HAP-1 (cell line): ENCODE data around the gene CFAP69.
A peak's percentile ranks its signal among the peaks of the same experiment; 100 is the strongest.

Experiments
- DNase-seq, 2 experiments: peaks; one replicate each; pipeline ENCODE4 v3.0.0-alpha.2; 2016 to 2020; ENCODE audit warnings: low spot score in 2 of 2
- H3K27me3 ChIP-seq: fragments of 250-450 bp; sonication (Bioruptor Pico); 2 replicates; pipeline ENCODE4 v1.5.1; 2020; ENCODE audit warnings: low read depth, mild to moderate bottlenecking, moderate library complexity
- H3K36me3 ChIP-seq: fragments of 250-450 bp; sonication (Bioruptor Pico); replicated peaks from 2 replicates; pipeline ENCODE4 v1.5.1; 2020; ENCODE audit warnings: mild to moderate bottlenecking
- H3K4me1 ChIP-seq: fragments of 250-450 bp; sonication (Bioruptor Pico); 2 replicates; pipeline ENCODE4 v1.5.1; 2020; ENCODE audit warnings: mild to moderate bottlenecking
- H3K4me3 ChIP-seq: fragments of 250-450 bp; sonication (Bioruptor Pico); 2 replicates; pipeline ENCODE4 v1.5.1; 2020; ENCODE audit warnings: mild to moderate bottlenecking, moderate library complexity
- H3K9me3 ChIP-seq: fragments of 250-450 bp; sonication (Bioruptor Pico); 2 replicates; pipeline ENCODE4 v1.5.1; 2020; ENCODE audit warnings: mild to moderate bottlenecking, moderate library complexity
- in situ Hi-C: fragments of 300-500 bp; cut with MboI; formaldehyde crosslinking; loops from 3 replicates; pipeline ENCODE4 v1.14.3; 2020; ENCODE audit warnings: low sequenced_read_pairs, inconsistent platforms, mixed read lengths

CFAP69 gene

GRCh38 chr7:90267263-90267858 lies 22.4 kb downstream of the CFAP69 start:
- H3K4me3 ChIP-seq: no peak overlapping the region
- H3K4me1 ChIP-seq: no peaks in the 10 kb centered on the region
- in situ Hi-C loops: loop anchor here (25.0 kb wide), 1 partner anchor 105 kb away; the partner anchor contains the start of gene STEAP1

GRCh38 chr7:90269163-90269562 lies 24.2 kb downstream of the CFAP69 start:
- in situ Hi-C loops: loop anchor here (25.0 kb wide), 1 partner anchor 107 kb away; the partner anchor contains the start of gene STEAP1
- Histone ChIP-seq H3K27me3 (no peaks in the 10 kb centered on the region; the same call in 1 of the 2 replicates), H3K36me3 (no peaks in the 10 kb centered on the region), H3K9me3 (no peaks in the 10 kb centered on the region), H3K4me1 (no peaks in the 10 kb centered on the region), H3K4me3 (no peak overlapping the region)
- DNase-seq: no peak

More at GRCh38 chr7:90267263-90267858, 22.4 kb downstream of the CFAP69 start:
- no peaks in the 10 kb centered on the region for H3K36me3 ChIP-seq
- DNase-seq: no peak
- H3K27me3 ChIP-seq: no peaks in the 10 kb centered on the region; the same call in 1 of the 2 replicates
- no peaks in the 10 kb centered on the region for H3K9me3 ChIP-seq

GRCh38 chr7:90270431-90271178 lies 25.6 kb downstream of the CFAP69 start:
- no peak for DNase-seq
- H3K9me3 ChIP-seq: no peaks in the 10 kb centered on the region
- no peak overlapping the region for H3K4me3 ChIP-seq
- H3K36me3 ChIP-seq: no peaks in the 10 kb centered on the region
- in situ Hi-C loops: loop anchor here (25.0 kb wide), 1 partner anchor 108 kb away; the partner anchor contains the start of gene STEAP1
- H3K27me3 ChIP-seq: no peaks in the 10 kb centered on the region; the same call in 1 of the 2 replicates
- no peaks in the 10 kb centered on the region for H3K4me1 ChIP-seq

GRCh38 chr7:90271753-90272152 lies 26.8 kb downstream of the CFAP69 start:
- Histone ChIP-seq H3K9me3 (no peaks in the 10 kb centered on the region), H3K4me3 (no peak overlapping the region), H3K27me3 (no peaks in the 10 kb centered on the region), H3K36me3 (no peaks in the 10 kb centered on the region), H3K4me1 (no peaks in the 10 kb centered on the region)
- no peak for DNase-seq
- in situ Hi-C loops: loop anchor here (25.0 kb wide), 1 partner anchor 109 kb away; the partner anchor contains the start of gene STEAP1

GRCh38 chr7:90272242-90272641 lies 27.3 kb downstream of the CFAP69 start:
- H3K9me3 ChIP-seq: no peaks in the 10 kb centered on the region
- no peaks in the 10 kb centered on the region for H3K27me3 ChIP-seq
- H3K36me3 ChIP-seq: no peaks in the 10 kb centered on the region
- no peaks in the 10 kb centered on the region for H3K4me1 ChIP-seq
- no peak for DNase-seq
- in situ Hi-C loops: loop anchor here (25.0 kb wide), 1 partner anchor 110 kb away; the partner anchor contains the start of gene STEAP1
- no peak overlapping the region for H3K4me3 ChIP-seq

GRCh38 chr7:90274161-90274560 lies 29.2 kb downstream of the CFAP69 start:
- Histone ChIP-seq H3K36me3 (no peaks in the 10 kb centered on the region), H3K9me3 (no peaks in the 10 kb centered on the region), H3K4me3 (no peak overlapping the region), H3K27me3 (no peaks in the 10 kb centered on the region), H3K4me1 (no peaks in the 10 kb centered on the region)
- DNase-seq: no peak
- in situ Hi-C loops: loop anchor here (25.0 kb wide), 1 partner anchor 112 kb away; the partner anchor contains the start of gene STEAP1

- no peak overlapping the region for H3K4me3 ChIP-seq
- H3K27me3 ChIP-seq: no peaks in the 10 kb centered on the region
- no peaks in the 10 kb centered on the region for H3K4me1 ChIP-seq
- no peaks in the 10 kb centered on the region for H3K36me3 ChIP-seq
- in situ Hi-C loops: no loop called here
- no peak for DNase-seq
- H3K9me3 ChIP-seq: no peaks in the 10 kb centered on the region
These were observed 31.2 kb downstream of the CFAP69 start for GRCh38 chr7:90276033-90276728.

- in situ Hi-C loops: no loop called here
- no peaks in the 10 kb centered on the region for H3K36me3 ChIP-seq
- H3K4me3 ChIP-seq: no peak overlapping the region
- H3K27me3 ChIP-seq: no peaks in the 10 kb centered on the region
- DNase-seq: no peak
- no peaks in the 10 kb centered on the region for H3K9me3 ChIP-seq
- H3K4me1 ChIP-seq: no peaks in the 10 kb centered on the region
These were observed 43.2 kb downstream of the CFAP69 start for GRCh38 chr7:90288154-90288553.

GRCh38 chr7:90290244-90291113 lies 45.5 kb downstream of the CFAP69 start:
- H3K4me3 ChIP-seq: no peak overlapping the region
- no peaks in the 10 kb centered on the region for H3K27me3 ChIP-seq
- no peak for DNase-seq
- H3K4me1 ChIP-seq: no peaks in the 10 kb centered on the region
- no peaks in the 10 kb centered on the region for H3K36me3 ChIP-seq
- in situ Hi-C loops: no loop called here
- H3K9me3 ChIP-seq: no peaks in the 10 kb centered on the region

- Histone ChIP-seq H3K4me3 (no peak overlapping the region), H3K36me3 (no peaks in the 10 kb centered on the region), H3K27me3 (no peaks in the 10 kb centered on the region), H3K9me3 (no peaks in the 10 kb centered on the region), H3K4me1 (0 out of 2 replicates have a peak, but pooled peaks cover 3% of the 10 kb centered on the region)
- in situ Hi-C loops: no loop called here
- peak; percentile 27 to 80 for DNase-seq
These were observed 53.4 kb downstream of the CFAP69 start for GRCh38 chr7:90298145-90299038.

GRCh38 chr7:90303241-90303640 lies 58.3 kb downstream of the CFAP69 start:
- H3K4me3 ChIP-seq: no peak overlapping the region
- H3K9me3 ChIP-seq: no peaks in the 10 kb centered on the region
- no peaks in the 10 kb centered on the region for H3K36me3 ChIP-seq
- H3K4me1 ChIP-seq: no peaks in the 10 kb centered on the region
- in situ Hi-C loops: no loop called here
- no peak for DNase-seq
- H3K27me3 ChIP-seq: no peaks in the 10 kb centered on the region

- DNase-seq: peak in 1 of 2 experiments; percentile 1
- no peak overlapping the region for H3K4me3 ChIP-seq
- H3K27me3 ChIP-seq: no peaks in the 10 kb centered on the region
- H3K9me3 ChIP-seq: no peaks in the 10 kb centered on the region
- in situ Hi-C loops: no loop called here
- no peaks in the 10 kb centered on the region for H3K4me1 ChIP-seq
- no peaks in the 10 kb centered on the region for H3K36me3 ChIP-seq
These were observed 64.9 kb downstream of the CFAP69 start for GRCh38 chr7:90309872-90310271.
